HCT116 (cell line): Measurements from ENCODE around the gene KIF21B. TPM values are rescaled to one million over a fixed set of nuclear protein-coding genes. Genes with fewer than 3 reads are reported as not detected.

ENCODE experiments used
- ATAC-seq: fragments of 200-7000 bp; cut with Tn5 transposase; 2 replicates; pipeline ENCODE4 v1.9.1; 2020; ENCODE audit warnings: mild to moderate bottlenecking, moderate library complexity
- BruUV-seq: library from RNA; stranded (reverse); fragments of 400-500 nt; replicated peaks from 2 replicates; lab custom pipeline; 2021; lab: Mats Ljungman, UMichigan
- CTCF ChIA-PET: fragments of 300-600 bp; sonication (Branson Sonifier 250); formaldehyde crosslinking; loops from one replicate; lab custom pipeline; 2021; ENCODE audit warnings: antibody characterized with exemption; lab: Charles Lee
- POLR2A ChIA-PET: fragments of 300-600, 350-600 bp; sonication (Branson Sonifier 250); formaldehyde crosslinking; loops from one replicate; lab custom pipeline; 2021; ENCODE audit warnings: antibody characterized with exemption; lab: Charles Lee
- RAD21 ChIA-PET, 2 experiments: fragments of 300-600 bp; sonication (Branson Sonifier 250); formaldehyde crosslinking; loops; one replicate each; lab custom pipeline; 2023; ENCODE audit warnings: low total read pairs in 2 of 2; ENCODE audit not compliant: uncharacterized antibody in 2 of 2, unreplicated experiment in 2 of 2, low non-redundant PET in 1 of 2; lab: Charles Lee
- DNase-seq: peaks from one replicate; pipeline ENCODE4 v3.0.0-alpha.2; 2010; ENCODE audit warnings: low read depth, low spot score
- H2AFZ ChIP-seq: fragments of 200-600 bp; shearing (Covaris generic), sonication (generic); 2 replicates; pipeline ENCODE4 v1.6.1; 2017; ENCODE audit warnings: low read depth, mixed run types, mixed read lengths, antibody characterized with exemption, low read length; ENCODE audit not compliant: poor library complexity, severe bottlenecking
- H3K27ac ChIP-seq: 2 replicates; pipeline ENCODE4 v1.5.1; 2012; ENCODE audit warnings: low read depth, low read length
- H3K27me3 ChIP-seq: fragments of 200-600 bp; sonication (generic); 2 replicates; pipeline ENCODE4 v1.6.1; 2016; ENCODE audit warnings: mixed run types, low read length, mixed read lengths; ENCODE audit not compliant: insufficient read depth
- H3K36me3 ChIP-seq, 2 experiments: fragments of 200-500 bp in 1 of 2; fragments of 200-600 bp in 1 of 2; sonication (Bioruptor generic) in 1 of 2; sonication (generic) in 1 of 2; 2 replicates each; pipeline versions ENCODE4 v1.5.1 to v1.6.1; 2014 to 2016; ENCODE audit warnings: low read length in 2 of 2, inconsistent platforms in 1 of 2, mixed read lengths in 1 of 2, mixed run types in 1 of 2; ENCODE audit not compliant: insufficient read depth in 2 of 2, control insufficient read depth in 1 of 2
- H3K4me1 ChIP-seq, 2 experiments: fragments of 200-600 bp in 1 of 2; sonication (generic) in 1 of 2; 2 replicates each; pipeline versions ENCODE4 v1.5.1 to v1.6.1; 2012 to 2017; ENCODE audit warnings: low read length in 2 of 2, inconsistent platforms in 1 of 2, mild to moderate bottlenecking in 1 of 2, mixed read lengths in 1 of 2, mixed run types in 1 of 2, moderate library complexity in 1 of 2; ENCODE audit not compliant: insufficient read depth in 2 of 2, control insufficient read depth in 1 of 2
- H3K4me2 ChIP-seq: fragments of 200-600 bp; sonication (generic); 2 replicates; pipeline ENCODE4 v1.6.1; 2017; ENCODE audit warnings: mixed run types, low read length, mixed read lengths
- H3K4me3 ChIP-seq, 2 experiments: fragments of 200-600 bp in 1 of 2; sonication (generic) in 1 of 2; replicated peaks in 1 of 2; 2 replicates each; pipeline ENCODE4 v1.5.1; 2011 to 2016; ENCODE audit warnings: low read length in 2 of 2, control low read depth in 1 of 2, low read depth in 1 of 2, mild to moderate bottlenecking in 1 of 2, mixed read lengths in 1 of 2, mixed run types in 1 of 2
- H3K79me2 ChIP-seq: fragments of 200-600 bp; sonication (generic); 2 replicates; pipeline ENCODE4 v1.6.1; 2017; ENCODE audit warnings: mild to moderate bottlenecking, mixed run types, low read length, moderate library complexity, mixed read lengths; ENCODE audit not compliant: insufficient read depth
- H3K9ac ChIP-seq: fragments of 200-600 bp; sonication (generic); 2 replicates; pipeline ENCODE4 v1.6.1; 2016; ENCODE audit warnings: low read length, mixed read lengths
- H3K9me2 ChIP-seq: fragments of 200-600 bp; sonication (generic), shearing (Covaris generic); 2 replicates; pipeline ENCODE4 v1.6.1; 2017; ENCODE audit warnings: mixed run types, mild to moderate bottlenecking, moderate library complexity; ENCODE audit not compliant: insufficient read depth
- H3K9me3 ChIP-seq, 2 experiments: fragments of 200-500 bp in 1 of 2; fragments of 200-600 bp in 1 of 2; sonication (Bioruptor generic) in 1 of 2; sonication (generic) in 1 of 2; 2 replicates each; pipeline ENCODE4 v1.6.1; 2014 to 2017; ENCODE audit warnings: low read length in 2 of 2, mixed read lengths in 2 of 2, inconsistent platforms in 1 of 2, low read depth in 1 of 2, mild to moderate bottlenecking in 1 of 2, mixed run types in 1 of 2, moderate library complexity in 1 of 2; ENCODE audit not compliant: control insufficient read depth in 1 of 2, insufficient read depth in 1 of 2
- H4K20me1 ChIP-seq: fragments of 200-600 bp; sonication (generic), shearing (Covaris generic); 2 replicates; pipeline ENCODE4 v1.6.1; 2017; ENCODE audit warnings: mixed run types, mild to moderate bottlenecking, moderate library complexity; ENCODE audit not compliant: insufficient read depth
- ATF3 ChIP-seq: IDR thresholded peaks from 2 replicates; pipeline ENCODE4 v1.6.1; 2012
- CBX3 ChIP-seq: IDR thresholded peaks from 2 replicates; pipeline ENCODE4 v1.6.1; 2012; ENCODE audit warnings: low read depth
- CEBPB ChIP-seq: IDR thresholded peaks from 2 replicates; pipeline ENCODE4 v1.6.1; 2012; ENCODE audit warnings: low read depth
- EGR1 ChIP-seq: IDR thresholded peaks from 2 replicates; pipeline ENCODE4 v1.6.1; 2012; ENCODE audit warnings: low read depth
- EZH2 ChIP-seq: fragments of 200-600 bp; sonication (generic); IDR thresholded peaks from 2 replicates; pipeline ENCODE4 v1.6.1; 2017; ENCODE audit warnings: antibody characterized with exemption, mixed run types
- FOSL1 ChIP-seq: IDR thresholded peaks from 2 replicates; pipeline ENCODE4 v1.6.1; 2012; ENCODE audit warnings: low read depth
- POLR2A ChIP-seq: IDR thresholded peaks from 2 replicates; pipeline ENCODE4 v1.7.0; 2011; ENCODE audit warnings: borderline replicate concordance; ENCODE audit not compliant: insufficient read depth, insufficient read length; ENCODE audit errors: extremely low read depth
- REST ChIP-seq: IDR thresholded peaks from 2 replicates; pipeline ENCODE4 v1.6.1; 2012; ENCODE audit warnings: low read depth
- SIN3A ChIP-seq: IDR thresholded peaks from 2 replicates; pipeline ENCODE4 v1.6.1; 2012; ENCODE audit warnings: low read depth
- SRF ChIP-seq: IDR thresholded peaks from 2 replicates; pipeline ENCODE4 v1.6.1; 2012; ENCODE audit warnings: low read depth
- YY1 ChIP-seq: IDR thresholded peaks from 2 replicates; pipeline ENCODE4 v1.6.1; 2011; ENCODE audit warnings: low read length, low read depth, moderate library complexity, mild to moderate bottlenecking; ENCODE audit not compliant: insufficient replicate concordance; ENCODE audit errors: extremely low read depth
- intact Hi-C: fragments of 100-400 bp; cut with micrococcal nuclease; formaldehyde crosslinking; loops from 2 replicates; pipeline ENCODE4 v1.10.0; 2022
- total RNA-seq: library from RNA; stranded (reverse); gene quantifications from one replicate; pipeline ENCODE4 v1.2.1, GENCODE V29; 2021; ENCODE audit not compliant: unreplicated experiment

The KIF21B gene
- total RNA-seq, 1 experiment from 2014 or later, result 6.1 TPM

- H3K79me2 ChIP-seq, result no peaks in the 10 kb centered on the region
- TF ChIP-seq CBX3 (no peak), ATF3 (no peak), EGR1 (no peak), EZH2 (no peak), YY1 (no peak), POLR2A (no peak), SIN3A (no peak), SRF (no peak), FOSL1 (no peak), REST (no peak), CEBPB (no peak)
- TF ChIP-seq, all 23 proteins: peak for 0
- no peaks in the 10 kb centered on the region for H3K27me3 ChIP-seq
- H3K9me2 ChIP-seq, result no peaks in the 10 kb centered on the region
- intact Hi-C loops, result no loop called here
- CTCF ChIA-PET, result no interaction called here
- H4K20me1 ChIP-seq, result no peaks in the 10 kb centered on the region
- no peaks in the 10 kb centered on the region for H3K36me3 ChIP-seq
- ATAC-seq (no peak), DNase-seq (no peak)
- no peak overlapping the region for H3K27ac ChIP-seq
- no peak overlapping the region for H3K9ac ChIP-seq
- POLR2A ChIA-PET, result no interaction called here
- peaks cover 0 to 2% of the 10 kb centered on the region in 2 experiments; a peak in 1 of 4 replicates for H3K4me1 ChIP-seq
- no peaks in the 10 kb centered on the region for H3K9me3 ChIP-seq
- H3K4me3 ChIP-seq, result no peak overlapping the region
- BruUV-seq, result no TSS peak
- H3K4me2 ChIP-seq, result no peak overlapping the region
- RAD21 ChIA-PET, result no interaction called here
- H2AFZ ChIP-seq, result no peak overlapping the region
Observed at GRCh38 chr1:200999667-201000066, 23.8 kb downstream of the KIF21B start.
